Psoas muscle (tissue), 8 donors: ENCODE data around the gene ADGRD2. TPM values are rescaled to one million over a fixed set of nuclear protein-coding genes. Genes with fewer than 3 reads are reported as not detected.

Experiments used
- ATAC-seq, 4 donors: fragments of 200-7000 bp; cut with Tn5 transposase; one replicate each; pipeline ENCODE4 v1.9.1; 2020; ENCODE audit warnings: moderate library complexity in 3 of 4, mild to moderate bottlenecking in 2 of 4
- DNase-seq, 2 donors: peaks; one replicate each; pipeline ENCODE4 v3.0.0-alpha.2; 2020
- H3K27ac ChIP-seq: fragments of 200-600 bp; one replicate; pipeline ENCODE4 v1.8.0; 2022
- H3K27me3 ChIP-seq, 3 donors: fragments of 200-600 bp in 1 of 3; one replicate each; pipeline versions ENCODE4 v1.6.1 to v1.8.0; 2013 to 2022; ENCODE audit warnings: low read length in 2 of 3, mild to moderate bottlenecking in 2 of 3, moderate library complexity in 1 of 3; ENCODE audit not compliant: insufficient read depth in 3 of 3
- H3K36me3 ChIP-seq, 2 donors: fragments of 200-600 bp in 1 of 2; one replicate each; pipeline versions ENCODE4 v1.6.1 to v1.8.0; 2013 to 2022; ENCODE audit warnings: low read depth in 1 of 2, mild to moderate bottlenecking in 1 of 2, moderate library complexity in 1 of 2; ENCODE audit not compliant: insufficient read depth in 1 of 2
- H3K4me1 ChIP-seq: fragments of 200-600 bp; one replicate; pipeline ENCODE4 v1.8.0; 2022
- H3K4me3 ChIP-seq: fragments of 200-600 bp; one replicate; pipeline ENCODE4 v1.8.0; 2022; ENCODE audit warnings: mild to moderate bottlenecking
- H3K9me3 ChIP-seq: fragments of 200-600 bp; one replicate; pipeline ENCODE4 v1.8.0; 2022
- CTCF ChIP-seq: fragments of 200-600 bp; IDR thresholded peaks from one replicate; pipeline ENCODE4 v1.8.0; 2022; ENCODE audit warnings: antibody characterized with exemption
- WGBS, 3 donors: extraction: QIAGEN DNeasy Blood & Tissue Kit; methylation state at CpG; one replicate each; pipeline versions ENCODE4 v1.1.6 to v1.1.7; 2013; 5-methylcytosine and 5-hydroxymethylcytosine counted together
- intact Hi-C, 2 donors: fragments of 100-400 bp; cut with DNase I; formaldehyde crosslinking; loops; one replicate each; pipeline versions ENCODE4 v1.11.0 to v1.14.2; 2022
- polyA plus RNA-seq, 3 donors: library from polyadenylated mRNA; stranded (reverse); fragments of 200-250 nt; gene quantifications; one replicate each; pipeline ENCODE4 v1.2.3, GENCODE V29; 2013
- total RNA-seq, 4 donors: library from RNA; stranded (reverse); fragmentation: NEBNext Ultra II Directional in 2 of 4; extraction: Animal tissue kit (Norgen Biotek cat#: 25700) in 2 of 4; gene quantifications; one replicate each; pipeline versions ENCODE4 v1.2.1 to v1.2.4, GENCODE V29; 2021 to 2023
- donor health status: healthy with polysubstance abuse.
- donor health status: DM: no; HTN: no; CAD: no; lungs with moderate emphysema.
- donor health status: Bipolar disorder and iron deficiency.
- donor health status: healthy.
- donor health status: DM: yes; HTN: yes; CAD: no.
- donor health status: DM: no; HTN: no; CAD: no.
- donor health status: DM: no; HTN: no; CAD: no.
- donor health status: DM: yes; HTN: yes; CAD: no.

The ADGRD2 gene
- total and polyA plus RNA-seq, 7 donors = not detected

- H3K27me3 ChIP-seq = peaks cover 0 to 24% (median 0%) of the 10 kb centered on the region in 3 donors
- ATAC-seq = no peak
- no peak overlapping the region for H3K27ac ChIP-seq
- TF ChIP-seq CTCF = no peak
- no peak overlapping the region for H3K4me3 ChIP-seq
- no peaks in the 10 kb centered on the region for H3K9me3 ChIP-seq
- DNase-seq = no peak
- H3K36me3 ChIP-seq = no peaks in the 10 kb centered on the region
- intact Hi-C loops = no loop called here
- H3K4me1 ChIP-seq = no peaks in the 10 kb centered on the region
- 75 to 78% (median 75%) methylated on average over 15 of the region's 15 CpGs for WGBS, 3 donors
Measured at GRCh38 chr9:124496463-124496862, 46.2 kb downstream of the ADGRD2 start.

- H3K36me3 ChIP-seq = no peaks in the 10 kb centered on the region
- ATAC-seq (no peak), DNase-seq (no peak)
- H3K4me3 ChIP-seq = no peak overlapping the region
- WGBS, 3 donors = 89 to 94% (median 92%) methylated on average over 7 to 8 of the region's 8 CpGs
- TF ChIP-seq CTCF = no peak
- no peaks in the 10 kb centered on the region for H3K4me1 ChIP-seq
- H3K27me3 ChIP-seq = peaks cover 0 to 33% (median 4%) of the 10 kb centered on the region in 3 donors
- no peak overlapping the region for H3K27ac ChIP-seq
- intact Hi-C loops = no loop called here
- H3K9me3 ChIP-seq = no peaks in the 10 kb centered on the region
Measured at GRCh38 chr9:124497441-124497840, 47.2 kb downstream of the ADGRD2 start.

- no peak for DNase-seq
- no peak for TF ChIP-seq CTCF
- H3K4me3 ChIP-seq = no peak overlapping the region
- no peak overlapping the region for H3K27ac ChIP-seq
- peaks cover 0 to 39% (median 6%) of the 10 kb centered on the region in 3 donors for H3K27me3 ChIP-seq
- H3K9me3 ChIP-seq = no peaks in the 10 kb centered on the region
- H3K36me3 ChIP-seq = no peaks in the 10 kb centered on the region
- no peaks in the 10 kb centered on the region for H3K4me1 ChIP-seq
- intact Hi-C loops = no loop called here
- WGBS, 3 donors = 66 to 77% (median 71%) methylated on average over 6 of the region's 6 CpGs
- ATAC-seq = no peak
Measured at GRCh38 chr9:124498040-124498439, 47.8 kb downstream of the ADGRD2 start.

GRCh38 chr9:124498499-124499146 lies 48.4 kb downstream of the ADGRD2 start:
- TF ChIP-seq CTCF = no peak
- Histone ChIP-seq H3K4me3 (no peak overlapping the region), H3K27ac (no peak overlapping the region), H3K27me3 (peaks cover 0 to 45% (median 10%) of the 10 kb centered on the region in 3 donors), H3K36me3 (no peaks in the 10 kb centered on the region), H3K9me3 (no peaks in the 10 kb centered on the region), H3K4me1 (no peaks in the 10 kb centered on the region)
- DNase-seq (no peak), ATAC-seq (no peak)
- 73 to 76% (median 76%) methylated on average over 14 to 15 of the region's 15 CpGs for WGBS, 3 donors
- intact Hi-C loops = no loop called here

GRCh38 chr9:124499216-124499615 lies 49.0 kb downstream of the ADGRD2 start:
- no peaks in the 10 kb centered on the region for H3K36me3 ChIP-seq
- intact Hi-C loops = no loop called here
- DNase-seq (no peak), ATAC-seq (no peak)
- 69 to 87% (median 86%) methylated on average over 3 of the region's 3 CpGs for WGBS, 3 donors
- no peak for TF ChIP-seq CTCF
- no peak overlapping the region for H3K27ac ChIP-seq
- no peak overlapping the region for H3K4me3 ChIP-seq
- no peaks in the 10 kb centered on the region for H3K4me1 ChIP-seq
- H3K27me3 ChIP-seq = peaks cover 0 to 51% (median 13%) of the 10 kb centered on the region in 3 donors
- H3K9me3 ChIP-seq = no peaks in the 10 kb centered on the region
